CD4-positive, alpha-beta T cell treated with Interleukin-12 subunit alpha and Interleukin-12 subunit beta, for 1 hour (primary cell): ENCODE measurements around the gene ZNF689.

Experiments
- DNase-seq: peaks from one replicate; pipeline ENCODE4 v3.0.0-alpha.2; 2020

Gene ZNF689

DNA sequence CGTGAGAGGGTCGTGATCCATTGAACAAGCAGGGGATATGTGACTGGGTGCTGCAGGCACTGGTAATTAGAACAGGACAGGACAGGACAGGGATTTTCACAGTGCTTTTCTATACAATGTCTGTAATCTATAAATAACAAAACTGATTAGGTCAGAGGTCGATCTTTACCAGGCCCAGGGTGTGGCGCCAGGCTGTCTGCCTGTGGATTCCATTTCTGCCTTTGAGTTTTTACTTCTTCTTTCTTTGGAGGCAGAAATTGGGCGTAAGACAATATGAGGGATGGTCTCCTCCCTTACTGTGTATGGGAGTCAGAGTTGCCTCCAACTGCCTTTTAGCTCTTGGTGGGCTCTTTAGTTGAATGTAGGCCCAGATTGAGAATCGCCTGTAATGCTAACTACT is 50.5 kb downstream of the ZNF689 start:
- DNase-seq, result no peak

DNA sequence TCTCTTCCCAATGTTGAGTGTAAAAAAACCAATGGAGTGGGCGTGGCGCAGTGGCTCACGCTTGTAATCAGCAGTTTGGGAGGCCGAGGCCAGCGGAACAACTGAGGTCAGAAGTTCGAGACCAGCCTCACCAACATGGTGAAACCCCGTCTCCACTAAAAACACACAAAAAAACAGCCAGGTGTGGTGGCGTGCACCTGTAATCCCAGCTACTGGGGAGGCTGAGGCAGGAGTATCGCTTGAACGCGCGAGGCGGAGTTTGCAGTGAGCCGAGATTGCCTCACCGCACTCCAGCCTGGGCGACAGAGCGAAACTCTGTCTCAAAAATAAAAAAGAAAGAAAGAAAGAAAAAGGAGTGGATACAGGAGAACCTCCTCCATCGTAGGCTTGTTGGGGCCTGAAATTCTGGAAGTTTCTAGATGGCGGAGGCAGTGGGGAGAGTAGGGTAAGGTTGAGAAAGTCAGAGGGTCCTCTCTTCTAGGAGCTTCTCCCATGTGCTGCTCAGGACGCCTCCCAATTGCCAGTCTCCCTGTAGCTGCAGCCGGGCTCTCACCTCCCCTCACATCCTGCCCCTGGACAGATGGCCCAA is 51.3 kb downstream of the ZNF689 start:
- DNase-seq, result no peak

DNA sequence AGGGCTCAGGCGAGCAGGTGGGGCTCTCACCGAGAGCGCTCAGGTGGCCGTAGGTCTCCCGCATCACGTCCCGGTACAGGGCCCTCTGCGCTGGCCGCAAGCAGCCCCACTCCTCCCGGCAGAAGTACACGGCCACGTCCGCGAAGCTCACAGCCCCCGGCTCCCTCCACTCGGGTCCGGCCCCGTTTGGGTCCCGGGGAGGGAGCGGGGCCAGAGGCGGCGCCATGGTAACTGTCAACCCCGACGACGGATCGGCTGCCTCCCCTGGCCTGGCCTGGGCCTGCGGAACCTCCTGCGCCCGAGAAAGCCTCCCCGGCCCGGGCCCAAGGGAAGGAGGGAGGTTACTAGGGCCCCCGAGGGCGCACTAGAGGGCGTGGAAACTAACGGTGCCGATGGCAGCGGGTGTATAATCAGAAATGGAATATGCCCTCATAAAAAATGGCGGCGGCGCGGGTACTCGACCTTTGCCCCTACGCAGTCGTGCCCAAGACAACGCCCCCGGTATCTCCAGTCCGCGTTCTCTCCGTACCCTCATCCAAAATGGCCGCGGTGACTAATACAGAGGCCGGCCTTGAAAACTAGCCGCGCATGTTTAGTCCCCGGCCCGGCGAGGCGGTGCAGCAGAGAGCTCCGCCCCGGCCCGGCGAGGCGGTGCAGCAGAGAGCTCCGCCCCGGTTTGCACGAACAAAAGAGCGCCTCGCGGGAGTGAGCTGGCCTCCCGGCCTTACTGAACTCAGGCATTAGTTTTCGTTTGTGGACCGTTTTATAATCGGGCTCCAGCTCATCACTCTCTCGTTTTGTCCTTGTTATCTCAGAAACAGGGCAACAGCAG is 52.0 kb downstream of the ZNF689 start, which contains the start of gene ZNF764:
Gene ZNF764 (minus strand): TSS at position 418 of the 832 bp plus-strand sequence. CDS start 192 bp downstream, at position 226.
- DNase-seq, result peak; percentile 99

DNA sequence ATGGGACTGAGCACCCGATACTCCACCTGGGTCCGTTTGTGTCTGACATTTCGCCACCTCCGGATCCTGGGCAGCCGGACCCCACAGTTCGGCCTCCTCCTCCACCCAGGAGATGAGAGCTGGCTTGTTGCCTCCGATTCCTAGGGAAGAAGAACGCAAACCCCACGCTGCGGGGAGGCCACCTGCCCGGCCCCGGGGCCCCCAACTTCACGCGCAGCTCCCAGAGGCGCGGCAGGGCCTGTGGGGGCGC is 52.6 kb downstream of the ZNF689 start:
- DNase-seq, result no peak

DNA sequence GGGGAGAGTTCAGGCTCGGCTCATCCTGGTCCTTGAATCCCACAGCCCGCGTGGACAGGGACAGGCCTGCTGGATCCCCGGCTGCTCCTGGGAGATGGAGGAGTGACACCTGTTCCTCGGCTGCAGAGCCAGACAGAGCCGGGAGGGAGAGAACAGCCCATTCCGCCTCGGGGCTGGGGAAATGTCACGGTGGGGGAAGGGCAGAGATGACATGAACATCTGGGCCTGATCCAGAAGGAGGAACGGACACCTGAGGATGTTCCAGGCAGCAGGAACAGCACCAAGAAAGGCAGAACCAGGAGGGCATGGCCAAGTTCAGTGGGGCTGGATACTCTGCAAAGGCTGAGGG is 54.1 kb downstream of the ZNF689 start:
- DNase-seq, result no peak

DNA sequence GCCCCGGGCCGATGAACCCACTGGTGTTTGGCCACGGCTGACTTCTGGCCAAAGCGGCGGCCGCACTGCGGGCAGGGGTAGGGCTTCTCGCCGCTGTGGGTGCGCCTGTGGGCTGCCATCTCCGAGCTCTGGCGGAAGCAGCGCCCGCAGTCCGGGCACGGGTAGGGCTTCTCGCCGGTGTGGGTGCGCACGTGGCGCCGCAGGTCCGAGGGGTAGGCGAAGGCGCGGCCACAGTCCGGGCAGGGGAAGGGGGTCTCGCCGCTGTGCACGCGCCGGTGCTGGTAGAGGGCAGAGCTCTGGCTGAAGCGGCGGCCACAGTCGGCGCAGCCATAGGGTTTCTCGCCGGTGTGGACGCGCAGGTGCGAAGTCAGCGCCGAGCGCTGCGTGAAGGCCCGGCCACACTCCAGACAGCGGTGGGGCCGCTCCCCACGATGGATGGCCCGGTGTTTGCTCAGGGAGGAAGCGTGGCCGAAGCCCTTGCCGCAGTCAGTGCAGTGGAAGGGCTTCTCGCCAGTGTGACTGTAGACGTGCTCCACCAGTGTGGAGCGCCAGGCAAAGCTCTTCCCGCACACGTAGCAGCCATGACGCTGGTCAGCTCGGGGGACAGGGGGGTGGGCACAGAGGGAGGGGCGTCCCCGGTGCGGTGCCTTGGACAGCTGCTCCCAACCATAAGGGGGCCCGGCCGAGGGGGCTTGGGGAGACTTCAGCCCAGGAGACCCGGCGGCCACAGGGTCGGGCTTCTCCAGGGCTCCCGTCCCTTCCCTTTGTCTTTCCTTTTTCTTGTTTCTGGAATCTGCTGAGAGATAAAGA is 54.7 kb downstream of the ZNF689 start:
- DNase-seq, result no peak

DNA sequence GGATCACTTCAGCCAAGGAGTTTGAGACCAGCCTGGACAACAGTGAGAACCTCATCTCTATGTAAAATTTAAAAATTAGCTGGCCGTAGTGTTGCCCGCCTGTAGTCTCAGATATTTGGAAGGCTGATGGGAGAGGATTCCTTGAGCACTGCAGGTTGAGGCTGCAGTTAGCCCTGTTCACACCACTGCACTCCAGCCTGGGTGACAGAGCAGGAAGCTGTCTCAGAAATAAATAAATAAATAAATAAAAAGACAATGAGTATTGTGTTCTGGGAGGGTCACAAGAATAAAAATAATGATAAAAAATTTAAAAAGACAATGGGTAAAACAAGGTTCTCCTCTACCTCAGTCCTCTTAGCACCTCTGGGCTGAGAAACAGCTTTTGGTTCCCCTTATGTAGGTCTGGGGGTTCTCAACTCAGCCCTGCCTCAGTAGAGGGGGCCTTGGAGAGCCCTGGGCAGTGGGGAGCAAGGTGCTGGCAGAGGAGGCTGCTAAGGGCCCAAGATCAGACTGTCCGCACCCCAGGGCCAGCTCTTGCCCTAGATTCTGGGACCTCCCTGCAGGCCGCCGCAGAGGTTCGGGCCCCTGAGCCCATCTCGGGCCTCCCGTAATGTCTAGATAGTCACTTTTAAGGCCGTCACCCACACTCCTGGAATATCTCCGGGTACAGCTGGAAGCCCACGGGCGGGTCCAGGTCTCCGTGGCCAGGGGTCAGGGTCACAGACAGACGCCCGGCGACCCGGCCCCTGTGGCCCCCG is 55.5 kb downstream of the ZNF689 start:
- no peak for DNase-seq

DNA sequence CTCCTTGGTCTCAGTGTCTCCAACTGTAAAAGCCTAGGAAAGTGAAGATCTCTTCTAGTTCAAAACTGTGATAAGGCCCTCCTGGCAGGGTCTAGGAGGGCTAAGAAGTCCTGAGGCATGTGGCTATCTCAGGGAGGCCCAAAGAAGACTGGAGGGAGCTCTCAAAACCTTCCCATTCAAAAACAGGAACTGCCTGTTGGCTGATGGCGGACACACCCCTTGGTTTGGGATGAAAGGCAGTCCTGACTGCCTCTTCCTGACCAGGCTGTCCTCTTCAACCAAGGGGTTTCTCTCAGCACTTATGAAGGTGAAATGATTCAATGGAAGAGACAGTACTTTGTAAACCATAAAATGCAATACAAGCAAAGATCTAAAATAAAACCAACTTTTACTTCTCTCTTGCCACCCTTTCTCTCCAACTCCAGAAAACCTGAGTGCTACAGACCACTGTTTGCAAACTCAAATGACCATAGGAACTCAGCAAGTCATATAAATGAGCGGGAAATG is 56.7 kb downstream of the ZNF689 start:
- no peak for DNase-seq

DNA sequence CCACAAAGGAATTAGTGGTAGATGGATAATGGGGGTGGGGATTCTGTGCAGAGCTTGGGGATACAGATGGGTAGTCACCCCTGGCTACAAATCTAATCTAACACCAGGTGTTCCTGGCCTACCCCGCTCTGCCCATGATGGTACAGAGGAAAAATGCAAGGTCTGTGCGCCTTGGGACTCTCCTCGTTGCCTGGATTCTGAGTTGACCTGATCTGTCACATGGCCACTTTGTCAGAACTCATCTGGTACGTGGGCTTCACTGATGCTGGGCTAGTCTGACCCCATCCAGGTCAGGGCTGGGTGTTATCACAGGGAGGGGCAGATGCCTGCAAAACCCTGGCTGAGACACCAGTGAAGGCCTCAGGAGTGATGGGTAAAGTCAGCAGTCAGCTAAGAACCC is 57.2 kb downstream of the ZNF689 start:
- no peak for DNase-seq
